Measurements from ENCODE around the gene PTPRG.

GRCh38 chr3:62164746-62165145, 603.4 kb downstream of the PTPRG start:
- TF ChIP-seq POLR2AphosphoS5 (IDR thresholded peaks at IDR 0.05; ENCODE audit: low read depth, low read length) (no peak), CTCF (IDR thresholded peaks at IDR 0.05) (no peak), SIN3A (IDR thresholded peaks at IDR 0.05; ENCODE audit: borderline replicate concordance, insufficient read depth, low read depth, low read length) (no peak), REST (IDR thresholded peaks at IDR 0.05; ENCODE audit: insufficient read depth in 1 of 2, low read depth in 2 of 2, low read length in 1 of 2) (no peak)

Data from Panc1 (cell line).